HepG2 (cell line): Measurements from ENCODE around the gene RRAGA. TPM values are rescaled to one million over a fixed set of nuclear protein-coding genes. Genes with fewer than 3 reads are reported as not detected.

Experiments used
- DNMT1 ChIP-seq: sonication (generic); formaldehyde crosslinking; IDR thresholded peaks from 2 replicates; pipeline ENCODE4 v1.5.1; 2020; ENCODE audit warnings: mild to moderate bottlenecking, missing genetic modification reagents
- GATAD2A ChIP-seq: IDR thresholded peaks from 2 replicates; pipeline ENCODE4 v1.6.1; 2016
- MTA1 ChIP-seq: sonication (generic); formaldehyde crosslinking; IDR thresholded peaks from 2 replicates; pipeline ENCODE4 v1.4.0; 2020; ENCODE audit warnings: missing genetic modification reagents, mild to moderate bottlenecking, borderline replicate concordance
- MYNN ChIP-seq: sonication (generic); formaldehyde crosslinking; IDR thresholded peaks from 2 replicates; pipeline ENCODE4 v1.4.0; 2020; ENCODE audit warnings: mild to moderate bottlenecking, low read depth, missing genetic modification reagents
- NFKB2 ChIP-seq: sonication (generic); formaldehyde crosslinking; IDR thresholded peaks from 2 replicates; pipeline ENCODE4 v1.4.0; 2020; ENCODE audit warnings: missing genetic modification reagents, borderline replicate concordance
- PITX1 ChIP-seq: sonication (generic); formaldehyde crosslinking; IDR thresholded peaks from 2 replicates; pipeline ENCODE4 v1.5.1; 2020; ENCODE audit warnings: mild to moderate bottlenecking, missing genetic modification reagents
- TMF1 ChIP-seq: sonication (generic); formaldehyde crosslinking; IDR thresholded peaks from 2 replicates; pipeline ENCODE4 v1.8.1; 2022; ENCODE audit warnings: low read depth, missing genetic modification reagents
- ZC3H4 ChIP-seq: sonication (generic); formaldehyde crosslinking; IDR thresholded peaks from 2 replicates; pipeline ENCODE4 v1.4.0; 2020; ENCODE audit warnings: missing genetic modification reagents, borderline replicate concordance
- ZNF33B ChIP-seq: sonication (generic); formaldehyde crosslinking; IDR thresholded peaks from 2 replicates; pipeline ENCODE4 v1.5.1; 2020; ENCODE audit warnings: mild to moderate bottlenecking, missing genetic modification reagents
- ZNF343 ChIP-seq: sonication (generic); formaldehyde crosslinking; IDR thresholded peaks from 2 replicates; pipeline ENCODE4 v1.4.0; 2020; ENCODE audit warnings: mild to moderate bottlenecking, missing genetic modification reagents
- ZNF652 ChIP-seq: IDR thresholded peaks from 2 replicates; pipeline ENCODE4 v1.6.1; 2016; ENCODE audit warnings: low read depth, borderline replicate concordance
- ZNF891 ChIP-seq: sonication (generic); formaldehyde crosslinking; IDR thresholded peaks from 2 replicates; pipeline ENCODE4 v1.5.0; 2020; ENCODE audit warnings: mild to moderate bottlenecking, missing genetic modification reagents
- ZSCAN29 ChIP-seq: sonication (generic); formaldehyde crosslinking; conservative IDR thresholded peaks from 2 replicates; pipeline ENCODE4 v1.4.0; 2020; ENCODE audit warnings: mild to moderate bottlenecking, missing genetic modification reagents
- polyA plus RNA-seq, 8 experiments: library from polyadenylated mRNA; depleted of rRNA in 3 of 8; stranded (reverse) in 7 of 8; unstranded in 1 of 8; fragments of >200 nt; fragmentation: Illumina TruSeq in 4 of 8; extraction: Trizol in 4 of 8; gene quantifications; 2 replicates each; pipeline versions ENCODE4 v1.2.1 to v1.2.3, GENCODE V29; 2011 to 2016; ENCODE audit warnings: low read depth in 4 of 8, missing spikeins in 1 of 8, mixed read lengths in 1 of 8; ENCODE audit not compliant: insufficient read depth in 1 of 8
- total RNA-seq, 5 experiments: library from RNA; depleted of rRNA; stranded (reverse); fragments of >200 nt; fragmentation: Illumina TruSeq; extraction: Trizol; gene quantifications; 2 replicates each; pipeline ENCODE4 v1.2.3, GENCODE V29; 2016; ENCODE audit warnings: low read depth in 1 of 5
- TF ChIP-seq, protein P1 (sequence below): sonication (generic); formaldehyde crosslinking; IDR thresholded peaks from 2 replicates; pipeline ENCODE4 v1.9.0; 2022; ENCODE audit warnings: missing genetic modification reagents, mild to moderate bottlenecking, borderline replicate concordance
- TF ChIP-seq, protein P2 (sequence below): sonication (generic); formaldehyde crosslinking; conservative IDR thresholded peaks from 2 replicates; pipeline ENCODE4 v1.5.0; 2020; ENCODE audit warnings: missing genetic modification reagents
- TF ChIP-seq, protein P3 (sequence below): sonication (generic); formaldehyde crosslinking; IDR thresholded peaks from 2 replicates; pipeline ENCODE4 v1.9.0; 2021; ENCODE audit warnings: missing genetic modification reagents, borderline replicate concordance
- TF ChIP-seq, protein P4 (sequence below): sonication (generic); formaldehyde crosslinking; IDR thresholded peaks from 2 replicates; pipeline ENCODE4 v1.8.0; 2022; ENCODE audit warnings: missing genetic modification reagents, mild to moderate bottlenecking, borderline replicate concordance
- TF ChIP-seq, protein P5 (sequence below): sonication (generic); formaldehyde crosslinking; IDR thresholded peaks from 2 replicates; pipeline ENCODE4 v1.5.1; 2020; ENCODE audit warnings: missing genetic modification reagents, mild to moderate bottlenecking, borderline replicate concordance
- TF ChIP-seq, protein P6 (sequence below): sonication (generic); formaldehyde crosslinking; IDR thresholded peaks from 2 replicates; pipeline ENCODE4 v1.8.0; 2022; ENCODE audit warnings: mild to moderate bottlenecking, missing genetic modification reagents, moderate library complexity

RRAGA gene
- total and polyA plus RNA-seq, 2 of the 13 experiments (the other 11 are each of a cell fraction or from before 2014, with no cell fraction given) = 37.5 to 118 TPM

DNA sequence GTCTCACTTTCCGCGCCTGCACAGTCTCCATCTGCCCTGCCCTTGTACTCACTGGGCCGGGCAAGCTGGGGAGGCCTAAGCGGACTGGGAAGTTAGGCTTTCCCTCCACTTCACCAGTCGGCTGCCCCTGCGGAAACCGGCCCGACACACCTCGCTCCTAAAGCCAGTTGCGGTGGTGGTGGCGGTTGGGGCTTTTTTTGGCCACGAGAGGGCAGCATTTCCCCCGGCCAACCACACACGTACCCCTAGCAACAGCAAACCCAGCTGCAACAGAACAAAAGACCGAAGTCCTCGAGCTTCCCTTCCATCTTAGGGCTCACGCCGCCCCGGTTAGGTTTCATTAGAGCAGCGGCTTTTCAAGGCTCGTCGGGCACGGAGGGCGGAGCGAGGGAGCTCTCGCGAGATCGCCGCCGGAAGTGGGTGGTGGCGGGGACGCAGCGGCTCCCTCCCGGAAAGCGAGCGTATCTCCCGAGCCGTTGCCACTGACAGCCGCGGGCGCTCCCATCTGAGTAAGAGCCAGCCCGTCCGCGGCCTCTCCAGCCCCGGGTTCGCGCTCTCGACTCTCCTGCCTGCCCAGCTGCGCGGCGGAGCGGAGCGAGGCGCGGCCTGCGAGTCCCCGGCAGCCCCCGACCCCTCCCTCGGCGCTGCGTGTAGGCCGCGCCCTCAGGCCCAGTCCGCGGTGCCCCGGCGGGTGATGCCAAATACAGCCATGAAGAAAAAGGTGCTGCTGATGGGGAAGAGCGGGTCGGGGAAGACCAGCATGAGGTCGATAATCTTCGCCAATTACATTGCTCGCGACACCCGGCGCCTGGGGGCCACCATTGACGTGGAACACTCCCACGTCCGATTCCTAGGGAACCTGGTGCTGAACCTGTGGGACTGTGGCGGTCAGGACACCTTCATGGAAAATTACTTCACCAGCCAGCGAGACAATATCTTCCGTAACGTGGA lies at the start of gene RRAGA (continued):
- TF ChIP-seq, protein P1, sequence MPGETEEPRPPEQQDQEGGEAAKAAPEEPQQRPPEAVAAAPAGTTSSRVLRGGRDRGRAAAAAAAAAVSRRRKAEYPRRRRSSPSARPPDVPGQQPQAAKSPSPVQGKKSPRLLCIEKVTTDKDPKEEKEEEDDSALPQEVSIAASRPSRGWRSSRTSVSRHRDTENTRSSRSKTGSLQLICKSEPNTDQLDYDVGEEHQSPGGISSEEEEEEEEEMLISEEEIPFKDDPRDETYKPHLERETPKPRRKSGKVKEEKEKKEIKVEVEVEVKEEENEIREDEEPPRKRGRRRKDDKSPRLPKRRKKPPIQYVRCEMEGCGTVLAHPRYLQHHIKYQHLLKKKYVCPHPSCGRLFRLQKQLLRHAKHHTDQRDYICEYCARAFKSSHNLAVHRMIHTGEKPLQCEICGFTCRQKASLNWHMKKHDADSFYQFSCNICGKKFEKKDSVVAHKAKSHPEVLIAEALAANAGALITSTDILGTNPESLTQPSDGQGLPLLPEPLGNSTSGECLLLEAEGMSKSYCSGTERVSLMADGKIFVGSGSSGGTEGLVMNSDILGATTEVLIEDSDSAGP (CRISPR knock-in tag) = peak; percentile 86
- TF ChIP-seq NFKB2 (CRISPR knock-in tag) (peak; percentile 61; the same call in 1 of the 2 replicates), MYNN (CRISPR knock-in tag) (peak; percentile 80; the same call in 1 of the 2 replicates), GATAD2A (peak; percentile 90), ZNF343 (CRISPR knock-in tag) (peak; percentile 91), ZC3H4 (CRISPR knock-in tag) (no peak), ZSCAN29 (CRISPR knock-in tag) (0 out of 2 replicates have a peak, but pooled peaks have one; percentile 81), ZNF33B (CRISPR knock-in tag) (no peak), ZNF652 (no peak), ZNF891 (0 out of 2 replicates have a peak, but pooled peaks have one; percentile 50), TMF1 (CRISPR knock-in tag) (no peak), DNMT1 (CRISPR knock-in tag) (0 out of 2 replicates have a peak, but pooled peaks have one; percentile 42), MTA1 (CRISPR knock-in tag) (peak; percentile 42; the same call in 1 of the 2 replicates), PITX1 (CRISPR knock-in tag) (peak; percentile 68)
- TF ChIP-seq, protein P2, sequence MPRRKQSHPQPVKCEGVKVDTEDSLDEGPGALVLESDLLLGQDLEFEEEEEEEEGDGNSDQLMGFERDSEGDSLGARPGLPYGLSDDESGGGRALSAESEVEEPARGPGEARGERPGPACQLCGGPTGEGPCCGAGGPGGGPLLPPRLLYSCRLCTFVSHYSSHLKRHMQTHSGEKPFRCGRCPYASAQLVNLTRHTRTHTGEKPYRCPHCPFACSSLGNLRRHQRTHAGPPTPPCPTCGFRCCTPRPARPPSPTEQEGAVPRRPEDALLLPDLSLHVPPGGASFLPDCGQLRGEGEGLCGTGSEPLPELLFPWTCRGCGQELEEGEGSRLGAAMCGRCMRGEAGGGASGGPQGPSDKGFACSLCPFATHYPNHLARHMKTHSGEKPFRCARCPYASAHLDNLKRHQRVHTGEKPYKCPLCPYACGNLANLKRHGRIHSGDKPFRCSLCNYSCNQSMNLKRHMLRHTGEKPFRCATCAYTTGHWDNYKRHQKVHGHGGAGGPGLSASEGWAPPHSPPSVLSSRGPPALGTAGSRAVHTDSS (CRISPR knock-in tag) = no peak
- TF ChIP-seq, protein P3, sequence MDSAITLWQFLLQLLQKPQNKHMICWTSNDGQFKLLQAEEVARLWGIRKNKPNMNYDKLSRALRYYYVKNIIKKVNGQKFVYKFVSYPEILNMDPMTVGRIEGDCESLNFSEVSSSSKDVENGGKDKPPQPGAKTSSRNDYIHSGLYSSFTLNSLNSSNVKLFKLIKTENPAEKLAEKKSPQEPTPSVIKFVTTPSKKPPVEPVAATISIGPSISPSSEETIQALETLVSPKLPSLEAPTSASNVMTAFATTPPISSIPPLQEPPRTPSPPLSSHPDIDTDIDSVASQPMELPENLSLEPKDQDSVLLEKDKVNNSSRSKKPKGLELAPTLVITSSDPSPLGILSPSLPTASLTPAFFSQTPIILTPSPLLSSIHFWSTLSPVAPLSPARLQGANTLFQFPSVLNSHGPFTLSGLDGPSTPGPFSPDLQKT (CRISPR knock-in tag) = peak; percentile 92
- TF ChIP-seq, protein P4, sequence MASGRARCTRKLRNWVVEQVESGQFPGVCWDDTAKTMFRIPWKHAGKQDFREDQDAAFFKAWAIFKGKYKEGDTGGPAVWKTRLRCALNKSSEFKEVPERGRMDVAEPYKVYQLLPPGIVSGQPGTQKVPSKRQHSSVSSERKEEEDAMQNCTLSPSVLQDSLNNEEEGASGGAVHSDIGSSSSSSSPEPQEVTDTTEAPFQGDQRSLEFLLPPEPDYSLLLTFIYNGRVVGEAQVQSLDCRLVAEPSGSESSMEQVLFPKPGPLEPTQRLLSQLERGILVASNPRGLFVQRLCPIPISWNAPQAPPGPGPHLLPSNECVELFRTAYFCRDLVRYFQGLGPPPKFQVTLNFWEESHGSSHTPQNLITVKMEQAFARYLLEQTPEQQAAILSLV (CRISPR knock-in tag) = peak; percentile 80
- TF ChIP-seq, protein P5, sequence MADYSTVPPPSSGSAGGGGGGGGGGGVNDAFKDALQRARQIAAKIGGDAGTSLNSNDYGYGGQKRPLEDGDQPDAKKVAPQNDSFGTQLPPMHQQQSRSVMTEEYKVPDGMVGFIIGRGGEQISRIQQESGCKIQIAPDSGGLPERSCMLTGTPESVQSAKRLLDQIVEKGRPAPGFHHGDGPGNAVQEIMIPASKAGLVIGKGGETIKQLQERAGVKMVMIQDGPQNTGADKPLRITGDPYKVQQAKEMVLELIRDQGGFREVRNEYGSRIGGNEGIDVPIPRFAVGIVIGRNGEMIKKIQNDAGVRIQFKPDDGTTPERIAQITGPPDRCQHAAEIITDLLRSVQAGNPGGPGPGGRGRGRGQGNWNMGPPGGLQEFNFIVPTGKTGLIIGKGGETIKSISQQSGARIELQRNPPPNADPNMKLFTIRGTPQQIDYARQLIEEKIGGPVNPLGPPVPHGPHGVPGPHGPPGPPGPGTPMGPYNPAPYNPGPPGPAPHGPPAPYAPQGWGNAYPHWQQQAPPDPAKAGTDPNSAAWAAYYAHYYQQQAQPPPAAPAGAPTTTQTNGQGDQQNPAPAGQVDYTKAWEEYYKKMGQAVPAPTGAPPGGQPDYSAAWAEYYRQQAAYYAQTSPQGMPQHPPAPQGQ (CRISPR knock-in tag) = peak; percentile 76; the same call in 1 of the 2 replicates
- TF ChIP-seq, protein P6, sequence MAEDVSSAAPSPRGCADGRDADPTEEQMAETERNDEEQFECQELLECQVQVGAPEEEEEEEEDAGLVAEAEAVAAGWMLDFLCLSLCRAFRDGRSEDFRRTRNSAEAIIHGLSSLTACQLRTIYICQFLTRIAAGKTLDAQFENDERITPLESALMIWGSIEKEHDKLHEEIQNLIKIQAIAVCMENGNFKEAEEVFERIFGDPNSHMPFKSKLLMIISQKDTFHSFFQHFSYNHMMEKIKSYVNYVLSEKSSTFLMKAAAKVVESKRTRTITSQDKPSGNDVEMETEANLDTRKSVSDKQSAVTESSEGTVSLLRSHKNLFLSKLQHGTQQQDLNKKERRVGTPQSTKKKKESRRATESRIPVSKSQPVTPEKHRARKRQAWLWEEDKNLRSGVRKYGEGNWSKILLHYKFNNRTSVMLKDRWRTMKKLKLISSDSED (CRISPR knock-in tag) = no peak
